LHCN-M2 (cell line): ENCODE data around the gene TEDDM1. TPM values are rescaled to one million over a fixed set of nuclear protein-coding genes. Genes with fewer than 3 reads are reported as not detected.

Source experiments
- DNase-seq: peaks from one replicate; pipeline ENCODE4 v3.0.0-alpha.2; 2012; ENCODE audit warnings: low read depth
- total RNA-seq: library from RNA; depleted of rRNA; stranded (reverse); fragments of >200 nt; gene quantifications from 2 replicates; pipeline ENCODE4 v1.2.3, GENCODE V29; 2014

TEDDM1 gene
- total RNA-seq, 1 experiment from 2014 or later, result not detected

DNA sequence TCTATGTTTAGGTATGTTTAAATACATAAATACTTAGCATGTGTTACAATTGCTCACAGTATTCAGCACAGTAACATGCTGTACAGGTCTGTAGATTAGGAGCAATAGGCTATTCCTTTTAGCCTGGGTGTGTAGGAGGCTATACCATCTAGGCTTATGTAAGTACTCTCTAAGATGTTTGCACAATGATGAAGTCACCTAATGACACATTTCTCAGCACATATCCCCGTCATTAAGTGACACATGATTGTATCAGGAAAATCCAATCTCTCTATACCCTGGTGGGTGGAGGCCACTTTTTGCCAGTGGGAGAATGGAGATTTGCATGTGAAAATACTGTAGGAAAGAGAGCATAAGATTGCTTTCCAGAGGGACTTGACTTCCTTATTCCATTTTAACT, 5.5 kb upstream of the TEDDM1 start:
- no peak for DNase-seq

DNA sequence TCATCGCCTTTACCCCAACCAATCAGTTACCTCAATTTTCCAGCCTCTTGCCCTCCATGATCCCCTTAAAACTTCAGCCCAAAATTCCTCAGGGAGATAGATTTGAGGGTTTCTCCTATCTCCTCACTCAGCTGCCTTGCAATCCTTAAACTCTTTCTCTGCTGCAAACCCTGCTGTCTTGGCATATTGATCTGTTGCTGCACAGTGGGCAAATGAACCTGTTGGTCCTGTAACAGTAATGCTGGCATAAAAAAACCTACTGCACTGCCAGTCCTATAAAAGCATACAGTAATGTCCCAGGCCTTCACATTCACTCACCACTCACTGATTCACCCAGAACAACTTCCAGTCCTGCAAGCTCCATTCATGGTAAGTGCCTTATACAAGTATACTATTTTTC, 5.1 kb upstream of the TEDDM1 start:
- no peak for DNase-seq

DNA sequence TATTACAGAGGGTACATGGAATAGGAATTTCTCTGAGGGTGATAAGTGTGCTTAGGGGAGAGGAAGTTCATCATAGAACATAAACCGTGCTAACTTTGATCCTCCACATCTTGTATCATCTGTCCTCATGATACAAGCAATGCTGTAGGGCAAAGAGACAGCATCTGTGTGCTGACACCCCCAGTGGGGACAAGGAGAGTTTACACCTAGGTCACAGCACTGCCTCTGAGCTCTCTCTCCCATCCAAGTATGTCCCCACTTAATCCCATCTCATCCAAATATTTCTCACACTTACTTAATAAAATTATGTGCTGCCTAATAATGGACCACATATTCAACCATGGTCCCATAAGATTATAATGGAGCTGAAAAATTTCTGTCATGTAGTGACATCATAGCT, 4.3 kb upstream of the TEDDM1 start:
- no peak for DNase-seq

DNA sequence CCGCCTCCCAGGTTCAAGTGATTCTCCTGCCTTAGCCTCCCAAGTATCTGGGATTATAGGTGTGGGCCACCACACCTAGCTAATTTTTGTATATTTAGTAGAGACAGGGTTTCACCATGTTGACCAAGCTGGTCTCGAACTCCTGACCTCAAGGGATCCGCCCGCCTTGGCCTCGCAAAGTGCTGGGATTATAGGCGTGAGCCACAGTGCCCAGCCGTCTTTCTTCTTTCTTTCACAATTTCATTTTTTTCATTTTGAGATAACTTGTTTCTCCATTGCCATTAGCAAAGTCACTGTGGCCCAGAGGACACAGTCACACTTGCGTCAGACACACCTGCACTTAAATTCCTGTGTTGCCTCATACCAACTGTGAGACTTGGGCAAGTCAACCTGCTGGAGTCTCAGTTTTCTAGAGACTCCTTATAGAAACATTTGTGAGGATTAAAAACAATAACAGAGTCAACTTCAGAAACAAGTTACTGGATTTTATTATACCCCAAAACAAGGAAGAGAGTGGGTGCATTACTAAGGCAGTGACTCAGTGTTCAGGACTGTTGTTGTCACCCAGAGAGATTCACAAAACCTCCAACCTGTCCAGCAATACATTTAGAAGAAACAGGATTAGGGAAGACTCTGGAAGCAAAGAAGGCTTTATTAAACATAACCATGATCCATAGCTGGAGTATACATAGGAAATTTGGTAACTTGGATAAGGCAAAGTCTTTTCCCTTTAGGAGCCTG, 2.6 kb downstream of the TEDDM1 start:
- DNase-seq, result no peak

DNA sequence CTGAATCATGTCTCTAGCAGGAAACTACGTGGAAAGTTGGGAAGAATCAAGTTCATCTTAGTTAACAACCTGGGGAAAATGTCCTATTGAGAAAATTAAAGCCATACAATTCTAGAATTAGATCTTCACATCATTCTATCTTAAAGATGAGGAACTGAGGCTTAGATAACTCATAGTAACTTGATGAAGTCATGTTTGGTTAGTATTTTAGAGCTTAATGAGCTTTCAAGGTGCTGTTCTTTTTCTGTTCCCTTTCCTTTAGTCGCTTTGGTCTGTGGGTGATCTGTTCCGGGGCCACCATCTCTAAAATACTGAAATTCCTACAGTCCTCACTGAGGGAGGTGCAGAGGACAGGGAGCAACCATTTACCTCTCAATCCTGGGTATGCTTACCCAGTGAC, 4.6 kb downstream of the TEDDM1 start:
- DNase-seq, result no peak

DNA sequence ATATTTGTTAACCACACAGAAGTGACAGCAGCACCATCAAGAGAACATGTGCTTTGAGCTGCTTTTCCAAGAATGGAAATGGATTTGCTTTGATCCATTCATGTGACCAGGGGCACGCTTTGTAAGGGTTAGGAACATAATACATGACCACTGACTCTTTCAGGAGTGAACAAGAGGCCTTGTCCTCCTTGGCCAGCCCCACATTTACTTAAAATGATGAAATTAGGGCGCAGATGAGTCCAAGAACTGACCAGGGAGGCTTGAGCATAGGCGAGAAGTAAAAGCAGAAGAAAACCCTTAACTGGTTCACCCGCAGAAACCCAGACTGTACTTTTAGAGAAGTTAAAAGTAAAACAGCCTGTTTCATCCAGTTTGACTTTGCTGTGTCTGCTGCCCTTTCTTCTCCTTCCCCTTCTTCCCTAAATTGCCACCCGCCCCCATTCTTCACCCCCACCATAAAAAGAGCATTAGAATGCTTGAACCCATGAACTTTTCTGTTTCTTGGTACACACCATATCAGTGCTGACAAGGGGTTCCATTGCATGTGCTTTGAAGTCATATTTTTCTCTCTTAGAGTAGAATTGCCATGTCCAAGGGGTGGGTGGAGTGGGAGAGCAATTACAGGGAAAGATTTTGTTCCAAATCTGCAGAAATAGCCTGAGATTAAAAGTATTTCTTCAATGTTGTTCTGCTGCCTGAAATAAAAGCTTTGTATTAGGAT, 6.3 kb downstream of the TEDDM1 start:
- no peak for DNase-seq

DNA sequence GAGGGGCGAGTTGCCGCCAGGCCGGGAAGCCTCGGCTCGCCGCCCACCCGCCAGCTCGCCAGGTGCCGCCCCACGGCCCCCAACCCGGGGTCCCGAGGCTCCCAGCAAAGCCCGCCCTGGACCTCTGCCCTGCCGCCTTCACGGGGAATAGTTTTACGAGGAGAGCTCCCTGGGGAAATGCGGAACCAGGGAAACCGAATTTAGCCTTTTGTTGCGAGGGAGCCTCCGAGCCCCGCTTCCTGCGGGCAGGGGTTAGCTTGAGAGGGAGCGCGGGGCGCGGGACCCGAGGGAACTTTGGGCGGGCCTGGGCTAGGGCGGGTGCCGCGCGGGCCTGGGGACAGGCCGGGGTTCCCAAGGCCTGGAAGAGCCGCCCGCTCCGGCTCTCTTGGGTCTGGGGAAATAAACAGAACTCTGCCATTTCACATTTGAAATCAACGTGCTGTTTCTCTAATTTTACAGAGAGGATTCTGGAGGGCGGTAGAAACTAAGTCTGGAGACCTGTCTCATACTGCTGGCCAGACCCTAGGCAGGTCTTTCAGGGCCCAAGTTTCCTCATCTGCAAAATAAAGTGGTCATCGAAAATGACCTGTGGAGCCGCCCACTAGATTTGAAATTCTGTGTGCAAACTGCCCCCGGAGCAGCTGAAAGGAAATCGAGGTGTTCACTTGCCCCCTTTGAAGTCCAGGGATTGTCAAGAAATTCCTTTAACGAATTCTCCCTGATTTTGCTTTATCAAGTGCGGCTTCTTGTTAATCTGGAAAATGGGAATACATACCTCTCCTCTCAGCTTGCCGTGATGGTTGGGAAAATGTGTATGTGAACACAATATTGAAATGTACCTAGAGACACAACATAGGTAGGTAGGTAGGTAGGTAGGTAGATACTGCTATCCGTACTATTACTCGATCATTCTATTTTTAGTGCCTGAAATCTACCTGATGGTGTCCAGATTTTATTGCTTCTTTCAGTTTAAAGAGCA, 8.1 kb downstream of the TEDDM1 start:
- DNase-seq, result peak; percentile 54

DNA sequence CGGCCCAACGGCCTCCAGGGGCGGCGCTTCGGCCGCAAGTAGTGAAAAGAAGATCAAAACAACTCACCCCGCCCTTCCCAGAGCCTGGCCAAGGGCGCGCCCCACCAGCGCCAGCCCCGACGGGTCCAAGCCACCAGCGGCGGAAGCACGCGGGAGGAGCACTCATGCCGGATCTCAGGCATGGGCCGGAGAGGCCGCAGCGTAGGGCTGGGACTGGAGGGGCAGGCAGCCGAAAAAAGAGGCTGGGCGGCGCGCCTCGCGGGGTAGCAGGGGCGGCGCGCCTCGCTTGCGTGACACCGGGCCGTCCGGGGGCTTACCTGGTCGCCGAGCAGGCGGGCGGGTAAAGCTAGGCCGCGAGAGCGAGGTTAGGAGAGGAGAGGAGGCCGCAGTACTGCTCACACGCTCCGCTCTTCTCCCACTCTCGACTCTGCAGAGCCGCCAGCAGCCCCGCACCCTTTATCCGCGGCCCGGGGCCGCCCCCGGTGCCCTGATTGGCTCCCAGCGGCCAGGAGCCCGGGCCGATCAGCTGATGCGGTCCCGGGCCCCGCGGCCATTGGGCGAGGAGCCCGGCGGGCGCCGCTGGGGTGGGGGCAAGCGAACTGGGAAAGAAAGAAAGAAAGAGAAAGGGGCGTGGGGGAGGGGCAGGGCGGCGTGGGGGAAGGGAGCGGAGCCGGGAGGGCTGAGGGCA, 9.0 kb downstream of the TEDDM1 start, which contains the start of gene GLUL:
Gene GLUL (minus strand): TSS at position 429 of the 688 bp plus-strand sequence. CDS start 3,053 bp downstream, outside the sequence.
- peak; percentile 90 for DNase-seq

DNA sequence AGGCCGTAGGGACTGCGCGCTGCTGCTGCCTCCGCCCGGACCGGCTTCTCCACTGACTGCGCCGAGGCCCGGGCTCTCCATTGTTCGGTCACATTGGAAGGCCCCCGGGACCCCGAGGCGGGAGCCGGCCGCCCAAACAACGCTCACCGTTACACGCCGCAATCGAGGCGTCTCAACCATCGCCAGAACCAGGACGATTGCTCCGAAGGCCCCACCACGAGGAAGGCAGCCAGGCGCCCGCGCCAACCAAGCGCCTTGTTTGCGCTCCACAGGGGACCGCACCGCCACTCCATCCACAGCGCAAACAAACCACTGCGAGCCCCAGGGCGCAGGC, 9.5 kb downstream of the TEDDM1 start:
- DNase-seq, result no peak

DNA sequence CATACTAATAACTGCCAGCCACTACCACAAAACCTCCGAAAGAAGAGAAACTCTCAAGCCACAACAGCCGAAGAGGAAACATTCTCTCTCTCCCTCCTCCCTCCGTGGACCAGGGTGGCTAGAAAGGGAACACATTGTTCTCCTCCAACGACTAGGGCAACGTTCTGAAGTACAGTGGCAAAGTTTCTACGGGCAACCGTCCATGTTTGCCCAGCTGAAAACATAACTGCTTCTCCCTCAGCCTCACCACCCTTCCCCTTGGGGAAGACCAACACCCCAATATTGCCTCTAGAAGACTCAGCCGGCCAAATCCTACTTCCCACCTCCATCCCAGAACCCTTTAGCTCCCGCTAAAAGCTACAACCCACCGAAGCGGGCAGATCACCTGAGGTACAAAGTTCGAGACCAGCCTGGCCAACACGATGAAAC, 10.8 kb downstream of the TEDDM1 start:
- DNase-seq, result peak; percentile 34

DNA sequence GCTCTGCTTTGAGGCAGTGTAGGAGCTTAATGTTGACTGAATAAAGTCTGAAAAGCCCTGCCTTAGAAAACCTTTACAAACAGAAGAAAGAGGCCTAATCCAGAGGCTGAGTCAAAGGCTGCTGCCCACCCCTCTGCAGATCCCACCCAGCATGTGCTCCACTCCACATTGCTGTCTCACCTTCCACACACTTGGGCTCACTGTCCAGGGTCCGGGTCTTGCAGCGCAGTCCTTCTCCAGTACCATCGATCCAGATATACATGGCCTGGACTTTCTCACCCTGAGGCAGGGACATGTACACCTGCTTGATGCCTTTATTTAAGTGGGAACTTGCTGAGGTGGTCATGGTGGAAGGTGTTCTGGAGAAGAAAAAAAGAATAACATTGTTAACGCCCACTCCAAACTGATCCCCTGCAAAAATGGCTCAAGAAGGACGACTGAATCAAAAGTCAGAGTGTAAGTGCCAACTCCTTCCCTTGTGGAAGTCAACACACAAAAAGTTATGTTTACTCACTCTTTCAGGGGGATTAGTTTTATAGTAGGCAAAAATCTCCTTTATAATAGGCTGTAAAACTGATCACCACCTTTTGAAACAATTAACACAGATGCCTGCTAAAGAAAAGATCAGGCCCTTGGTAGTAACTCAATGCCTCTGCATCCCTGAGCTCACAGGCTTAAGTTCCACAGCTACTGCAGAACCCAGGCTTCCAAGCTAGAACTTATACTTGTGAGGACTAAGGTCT, 11.9 kb downstream of the TEDDM1 start:
- DNase-seq, result no peak

DNA sequence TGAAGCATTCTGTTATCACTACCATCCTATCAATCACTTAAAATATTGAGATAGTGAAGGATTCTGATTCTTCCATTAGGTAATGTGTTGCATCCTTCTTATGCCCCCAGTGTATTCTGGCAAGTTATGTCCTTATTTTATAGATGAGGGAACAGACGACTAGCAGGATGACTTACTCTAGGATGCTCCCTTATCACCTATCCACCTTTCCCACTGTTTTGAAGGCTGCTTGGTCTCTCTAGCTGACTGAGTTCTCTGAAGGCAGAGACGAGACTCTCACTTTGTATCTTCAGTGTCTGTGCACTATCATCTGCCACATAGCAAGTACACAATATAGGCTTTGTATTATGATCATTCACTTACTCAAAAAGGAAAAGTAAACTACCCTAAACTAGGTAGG, 12.9 kb downstream of the TEDDM1 start:
- no peak for DNase-seq

DNA sequence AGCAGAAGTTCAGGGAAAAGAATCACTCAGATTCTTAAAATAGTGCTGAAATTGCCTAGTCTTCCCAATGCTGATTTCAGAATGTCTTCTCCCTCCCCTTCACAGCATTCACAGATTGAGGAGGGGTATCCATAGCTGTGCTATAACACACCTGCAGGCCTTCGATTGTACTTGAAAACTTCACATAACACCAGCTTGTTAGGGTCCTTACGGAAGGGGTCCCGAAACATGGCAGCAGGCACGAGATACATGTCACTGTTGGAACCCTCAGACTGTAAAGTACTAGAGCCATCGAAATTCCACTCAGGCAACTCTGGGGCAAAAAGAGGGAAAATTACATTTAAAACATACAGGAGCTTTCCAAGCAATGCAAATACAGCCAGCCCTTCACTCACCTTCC, 13.5 kb downstream of the TEDDM1 start:
- DNase-seq, result no peak

DNA sequence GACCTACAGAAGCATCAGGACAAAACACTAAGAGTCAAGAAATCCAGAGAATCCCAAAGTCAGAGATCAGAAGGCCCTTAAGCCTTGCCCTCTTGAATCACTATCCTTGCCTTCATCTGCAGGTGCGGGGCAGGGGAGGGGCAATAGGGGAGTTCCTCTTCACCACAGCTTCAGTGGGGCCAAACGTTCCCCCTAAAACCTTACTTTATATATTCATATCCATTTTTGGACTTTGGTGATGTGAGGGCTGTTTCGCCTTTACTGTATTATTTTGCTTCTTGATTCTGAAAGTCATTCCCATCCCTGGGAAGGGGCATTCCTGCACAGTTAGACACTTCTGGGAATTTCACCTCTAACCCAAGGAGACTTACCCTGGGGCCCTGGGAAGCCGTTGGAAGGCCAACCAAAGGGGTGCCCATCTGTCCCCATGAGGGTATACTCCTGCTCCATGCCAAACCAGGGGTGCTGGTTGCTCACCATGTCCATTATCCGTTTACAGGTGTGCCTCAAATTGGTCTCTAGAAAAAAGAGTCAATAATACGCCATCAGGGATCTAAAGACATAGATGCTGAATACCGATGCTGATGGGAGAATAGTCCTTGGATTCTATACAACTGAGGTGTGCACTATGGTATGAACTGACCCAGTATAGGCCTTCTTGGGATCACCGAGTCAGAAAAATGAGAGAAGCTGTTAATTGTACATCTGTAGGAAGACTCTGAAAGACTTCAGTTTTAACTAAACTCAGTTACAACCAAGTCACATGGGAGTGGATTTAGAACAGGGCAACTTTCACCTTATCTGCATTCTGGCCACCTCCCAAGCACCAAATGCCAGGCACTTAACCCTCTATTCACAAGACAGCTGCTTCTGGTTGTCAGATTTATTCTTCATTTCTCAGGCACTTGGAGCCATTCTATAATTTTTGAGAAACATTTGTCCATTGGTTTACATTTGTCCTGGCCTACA, 14.3 kb downstream of the TEDDM1 start:
- no peak for DNase-seq

DNA sequence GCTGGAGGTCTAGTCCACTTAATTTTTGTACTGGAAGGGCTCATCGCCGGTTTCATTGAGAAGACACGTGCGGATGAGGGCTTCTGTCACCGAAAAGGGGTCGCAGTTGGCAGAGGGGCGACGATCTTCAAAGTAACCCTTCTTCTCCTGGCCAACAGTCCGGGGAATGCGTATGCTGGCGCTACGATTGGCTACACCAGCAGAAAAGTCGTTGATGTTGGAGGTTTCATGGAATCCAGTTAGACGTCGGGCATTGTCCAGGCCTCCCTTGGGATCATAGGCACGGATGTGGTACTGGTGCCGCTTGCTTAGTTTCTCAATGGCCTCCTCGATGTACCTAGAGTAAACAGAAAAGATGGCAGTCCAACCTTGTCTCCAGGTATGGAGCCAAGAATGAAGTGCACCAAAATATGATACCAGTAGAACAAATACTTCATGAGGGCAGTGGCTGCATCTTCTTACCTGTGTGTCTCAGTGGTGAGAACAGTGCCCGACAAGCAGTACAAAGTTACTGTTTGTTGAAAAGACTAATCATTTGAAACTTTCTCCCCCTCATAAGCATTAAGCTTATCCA, 16.0 kb downstream of the TEDDM1 start:
- no peak for DNase-seq

DNA sequence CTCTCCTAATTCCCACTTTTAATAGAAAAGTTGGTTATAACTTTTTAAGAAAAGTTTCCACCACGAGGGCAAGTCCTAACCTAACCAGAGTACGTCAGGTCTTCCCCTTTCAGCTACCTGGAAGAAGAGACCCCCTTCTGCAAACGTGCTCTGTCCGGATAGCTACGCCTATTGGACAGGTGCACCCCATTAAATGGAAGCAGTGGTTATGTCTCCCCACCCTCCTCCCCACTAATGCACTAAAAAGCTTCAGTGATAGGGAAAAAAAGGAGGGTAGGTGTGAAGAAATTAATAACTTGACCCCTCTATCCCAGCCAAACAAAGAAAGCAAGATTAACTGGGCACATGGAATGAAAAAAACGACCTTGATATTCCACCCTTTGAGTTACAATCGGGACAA, 16.5 kb downstream of the TEDDM1 start:
- DNase-seq, result no peak

DNA sequence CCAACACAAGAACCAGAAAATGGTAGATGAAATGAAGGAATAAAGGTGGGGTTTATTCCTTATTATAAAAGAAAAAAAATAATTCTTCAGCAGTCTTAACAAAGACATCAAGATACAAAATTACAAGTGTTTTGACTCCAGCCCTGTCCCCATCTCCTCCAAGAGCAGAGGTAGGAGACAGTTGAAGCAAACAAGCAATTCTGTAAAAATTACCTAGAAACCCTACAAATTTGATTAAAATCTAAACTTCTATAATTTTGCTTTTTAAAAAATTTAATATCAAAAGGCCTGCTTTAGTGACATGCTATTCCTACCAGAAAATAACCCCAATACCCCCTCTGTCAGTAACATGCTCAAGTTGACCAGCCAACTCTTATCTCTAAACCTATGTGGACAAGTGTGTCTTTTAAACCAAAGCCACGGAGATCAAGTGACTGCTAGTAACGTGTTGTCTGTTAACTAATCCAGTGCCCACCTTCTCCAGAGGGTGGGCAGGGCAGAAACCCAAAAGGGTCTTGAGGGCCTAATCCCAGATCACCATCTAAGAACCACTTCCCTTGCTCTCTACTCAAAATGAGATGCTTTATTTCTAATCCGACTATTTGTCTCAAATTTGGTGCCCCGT, 17.3 kb downstream of the TEDDM1 start:
- DNase-seq, result no peak

DNA sequence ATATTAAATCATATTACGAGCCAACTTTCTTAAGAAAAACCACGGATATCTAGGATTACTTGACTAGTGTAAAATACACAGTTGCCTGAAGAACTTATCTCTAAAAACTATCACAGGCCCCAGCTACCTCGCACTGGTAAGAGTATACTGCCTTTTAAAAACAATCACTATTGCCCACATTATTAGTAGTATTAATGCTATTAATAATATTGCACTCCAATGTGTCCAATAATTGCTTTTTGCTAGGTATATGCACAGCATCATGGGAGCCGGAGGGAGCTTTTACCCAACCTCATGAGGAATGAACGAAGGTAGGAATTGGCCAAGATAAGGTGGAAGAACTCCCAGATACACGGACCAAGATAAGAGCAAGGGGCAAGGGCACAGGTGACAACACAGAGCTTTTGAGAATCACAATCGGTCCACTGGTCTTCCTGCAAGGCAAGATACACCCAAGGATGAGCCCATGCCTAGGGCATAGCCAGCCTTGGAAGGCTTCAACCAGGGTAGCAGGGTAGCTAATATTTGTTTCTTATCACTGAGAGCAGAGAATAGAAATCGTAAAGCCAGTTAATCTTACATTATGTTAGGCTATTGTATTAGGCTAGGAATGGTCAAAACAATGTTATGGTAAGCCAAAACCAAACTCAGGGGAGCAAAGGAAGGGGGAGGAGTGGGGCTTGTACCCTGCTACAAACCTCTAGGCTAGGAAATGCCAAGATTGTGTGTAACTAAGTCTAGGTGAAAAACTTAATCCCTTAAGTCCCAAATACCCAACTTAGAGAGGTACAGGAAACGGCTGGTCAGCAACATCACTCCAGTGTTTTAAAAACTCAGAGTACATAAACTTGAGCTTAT, 18.3 kb downstream of the TEDDM1 start:
- DNase-seq, result no peak
